Body of pancreas (tissue), 4 donors: ENCODE results near the gene ACOT7.
A peak's percentile ranks its signal among the peaks of the same experiment; 100 is the strongest.

ENCODE experiments used
- CTCF ChIP-seq, 7 experiments: fragments of 450-650 bp in 4 of 7; fragments of 200-600 bp in 3 of 7; sonication (generic) in 3 of 7; IDR thresholded peaks; one replicate each; pipeline ENCODE4 v1.5.1; 2016 to 2019; ENCODE audit warnings: antibody characterized with exemption in 7 of 7
- POLR2A ChIP-seq, 3 donors: fragments of 450-650 bp; IDR thresholded peaks; one replicate each; pipeline ENCODE4 v1.6.1; 2016; ENCODE audit warnings: antibody characterized with exemption in 3 of 3, mild to moderate bottlenecking in 2 of 3

DNA sequence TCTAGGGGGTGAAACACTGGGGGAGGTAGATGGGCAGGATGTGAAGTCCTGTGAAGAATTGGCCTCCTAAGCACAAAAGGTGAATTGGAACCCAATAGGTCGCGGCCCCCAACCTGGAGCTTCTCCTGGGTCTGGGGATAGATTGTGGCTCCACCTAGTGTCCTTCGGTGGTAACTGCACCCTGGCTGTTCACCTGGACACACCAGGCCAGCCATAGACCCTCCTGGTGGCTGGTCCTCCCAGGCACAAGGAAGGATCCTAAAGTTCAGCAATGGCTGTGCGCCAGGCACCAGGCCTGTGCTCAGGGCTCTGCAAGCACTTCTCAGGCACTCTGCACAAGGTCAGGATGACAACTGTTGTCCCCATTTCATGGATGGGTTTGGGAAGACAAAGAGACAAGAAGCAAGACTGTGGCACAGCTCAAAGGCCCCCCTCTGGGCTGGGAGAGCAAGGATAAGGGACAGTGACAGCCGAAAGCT lies 44.5 kb upstream of the ACOT7 start:
- TF ChIP-seq CTCF (IDR thresholded peaks at IDR 0.05), result peak; percentile 73 to 97 (median 87)
- TF ChIP-seq POLR2A (IDR thresholded peaks at IDR 0.05), result no peak
